DND-41 (cell line): ENCODE data around the gene CCDC30.

ENCODE experiments used
- EZH2 ChIP-seq: IDR thresholded peaks from 3 replicates; pipeline ENCODE4 v1.6.1; 2012; ENCODE audit warnings: borderline replicate concordance, low read depth, mild to moderate bottlenecking, moderate library complexity, low read length, inconsistent platforms; ENCODE audit not compliant: severe bottlenecking
- TF ChIP-seq, protein P1 (sequence below): IDR thresholded peaks from 2 replicates; pipeline ENCODE4 v1.5.1; 2012; ENCODE audit warnings: borderline replicate concordance, low read length, moderate library complexity, mild to moderate bottlenecking; ENCODE audit not compliant: poor library complexity, severe bottlenecking; ENCODE audit errors: extremely low read depth

GRCh38 chr1:42480921-42481320, 17.8 kb downstream of the CCDC30 start:
- TF ChIP-seq, protein P1, sequence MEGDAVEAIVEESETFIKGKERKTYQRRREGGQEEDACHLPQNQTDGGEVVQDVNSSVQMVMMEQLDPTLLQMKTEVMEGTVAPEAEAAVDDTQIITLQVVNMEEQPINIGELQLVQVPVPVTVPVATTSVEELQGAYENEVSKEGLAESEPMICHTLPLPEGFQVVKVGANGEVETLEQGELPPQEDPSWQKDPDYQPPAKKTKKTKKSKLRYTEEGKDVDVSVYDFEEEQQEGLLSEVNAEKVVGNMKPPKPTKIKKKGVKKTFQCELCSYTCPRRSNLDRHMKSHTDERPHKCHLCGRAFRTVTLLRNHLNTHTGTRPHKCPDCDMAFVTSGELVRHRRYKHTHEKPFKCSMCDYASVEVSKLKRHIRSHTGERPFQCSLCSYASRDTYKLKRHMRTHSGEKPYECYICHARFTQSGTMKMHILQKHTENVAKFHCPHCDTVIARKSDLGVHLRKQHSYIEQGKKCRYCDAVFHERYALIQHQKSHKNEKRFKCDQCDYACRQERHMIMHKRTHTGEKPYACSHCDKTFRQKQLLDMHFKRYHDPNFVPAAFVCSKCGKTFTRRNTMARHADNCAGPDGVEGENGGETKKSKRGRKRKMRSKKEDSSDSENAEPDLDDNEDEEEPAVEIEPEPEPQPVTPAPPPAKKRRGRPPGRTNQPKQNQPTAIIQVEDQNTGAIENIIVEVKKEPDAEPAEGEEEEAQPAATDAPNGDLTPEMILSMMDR, result no peak
- no peak for TF ChIP-seq EZH2
